Pancreas (tissue), 10 donors: ENCODE data around the gene TBX18. TPM values are rescaled to one million over a fixed set of nuclear protein-coding genes. Genes with fewer than 3 reads are reported as not detected.
A peak's percentile ranks its signal among the peaks of the same experiment; 100 is the strongest.

Source experiments
- ATAC-seq, 4 donors: fragments of 200-7000 bp; cut with Tn5 transposase; one replicate each; pipeline versions ENCODE4 v1.8.0 to v1.9.1; 2020; ENCODE audit warnings: mild to moderate bottlenecking in 4 of 4, moderate library complexity in 4 of 4
- DNase-seq, 6 donors: peaks; one replicate each; pipeline ENCODE4 v3.0.0-alpha.2; 2020
- FAIRE-seq: peaks from 2 replicates; lab custom pipeline; 2012; peaks lifted over from hg19 to GRCh38; lab: Jason Lieb, UNC
- H3K27ac ChIP-seq, 4 donors: fragments of 200-600 bp; sonication (generic); 1 replicate in 3 of 4; 2 replicates in 1 of 4; pipeline versions ENCODE4 v1.5.0 to v1.8.0; 2020
- H3K27me3 ChIP-seq, 4 donors: fragments of 200-600 bp; one replicate each; pipeline ENCODE4 v1.8.0; 2021
- H3K36me3 ChIP-seq, 3 donors: fragments of 200-600 bp; sonication (generic) in 1 of 3; one replicate each; pipeline versions ENCODE4 v1.5.0 to v1.8.0; 2020 to 2021
- H3K4me1 ChIP-seq, 3 donors: fragments of 200-600 bp; one replicate each; pipeline ENCODE4 v1.8.0; 2021
- H3K4me3 ChIP-seq, 4 donors: fragments of 200-600 bp; sonication (generic) in 2 of 4; one replicate each; pipeline versions ENCODE4 v1.5.0 to v1.8.0; 2020 to 2021
- H3K9me3 ChIP-seq, 4 donors: fragments of 200-600 bp; one replicate each; pipeline ENCODE4 v1.8.0; 2021
- WGBS, 2 donors: extraction: QIAGEN DNeasy Blood & Tissue Kit; methylation state at CpG; one replicate each; pipeline ENCODE4 v1.1.7; 2013; 5-methylcytosine and 5-hydroxymethylcytosine counted together
- intact Hi-C, 3 donors: fragments of 100-400 bp; cut with DNase I; formaldehyde crosslinking; loops; one replicate each; pipeline versions ENCODE4 v1.11.1 to v1.14.2; 2022
- polyA plus RNA-seq, 2 donors: library from polyadenylated mRNA; stranded (reverse); fragments of 200-250 nt; gene quantifications; one replicate each; pipeline ENCODE4 v1.2.3, GENCODE V29; 2013
- total RNA-seq, 6 donors: library from RNA; stranded (reverse); fragmentation: NEBNext Ultra II Directional in 4 of 6; extraction: Animal tissue kit (Norgen Biotek cat#: 25700) in 4 of 6; gene quantifications; one replicate each; pipeline versions ENCODE4 v1.2.1 to v1.2.4, GENCODE V29; 2021 to 2023
- TF ChIP-seq, protein P1 (sequence below), 4 donors: fragments of 200-600 bp; sonication (generic) in 3 of 4; IDR thresholded peaks; one replicate each; pipeline versions ENCODE4 v1.5.0 to v1.8.0; 2021; ENCODE audit warnings: antibody characterized with exemption in 4 of 4
- donor health status: healthy with polysubstance abuse.
- donor health status: DM: no; HTN: no; CAD: no; lungs with moderate emphysema.
- donor health status: DM: no; HTN: no; CAD: no.
- donor health status: control.
- donor health status: control.
- donor health status: Bipolar disorder and iron deficiency.
- donor health status: DM: yes; HTN: yes; CAD: no.
- donor health status: DM: no; HTN: no; CAD: no.
- donor health status: DM: no; HTN: no; CAD: no.
- donor health status: DM: yes; HTN: yes; CAD: no.

The TBX18 gene
- total and polyA plus RNA-seq, 8 donors, result 0.08 to 0.84 (median 0.52) TPM; not detected in 1

DNA sequence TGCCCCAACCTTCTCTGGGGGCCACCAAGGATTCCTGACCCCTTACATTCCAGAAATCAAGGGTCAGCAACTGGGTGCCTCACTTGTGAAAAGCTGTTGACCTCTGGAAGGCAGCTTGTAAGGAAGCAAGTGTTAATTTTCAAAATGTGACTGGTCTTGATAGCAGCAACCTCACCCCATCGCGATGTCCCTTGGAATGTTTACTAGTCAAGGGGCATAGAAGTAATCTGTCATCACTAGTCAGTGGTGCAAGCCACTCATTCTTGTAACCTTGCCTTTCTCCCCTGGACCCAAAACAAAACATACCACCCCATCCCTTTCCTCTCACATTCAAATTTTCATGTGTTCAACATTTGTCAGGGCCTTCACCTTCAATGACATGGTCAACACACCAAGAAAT lies 30.5 kb downstream of the TBX18 start:
- TF ChIP-seq, protein P1, sequence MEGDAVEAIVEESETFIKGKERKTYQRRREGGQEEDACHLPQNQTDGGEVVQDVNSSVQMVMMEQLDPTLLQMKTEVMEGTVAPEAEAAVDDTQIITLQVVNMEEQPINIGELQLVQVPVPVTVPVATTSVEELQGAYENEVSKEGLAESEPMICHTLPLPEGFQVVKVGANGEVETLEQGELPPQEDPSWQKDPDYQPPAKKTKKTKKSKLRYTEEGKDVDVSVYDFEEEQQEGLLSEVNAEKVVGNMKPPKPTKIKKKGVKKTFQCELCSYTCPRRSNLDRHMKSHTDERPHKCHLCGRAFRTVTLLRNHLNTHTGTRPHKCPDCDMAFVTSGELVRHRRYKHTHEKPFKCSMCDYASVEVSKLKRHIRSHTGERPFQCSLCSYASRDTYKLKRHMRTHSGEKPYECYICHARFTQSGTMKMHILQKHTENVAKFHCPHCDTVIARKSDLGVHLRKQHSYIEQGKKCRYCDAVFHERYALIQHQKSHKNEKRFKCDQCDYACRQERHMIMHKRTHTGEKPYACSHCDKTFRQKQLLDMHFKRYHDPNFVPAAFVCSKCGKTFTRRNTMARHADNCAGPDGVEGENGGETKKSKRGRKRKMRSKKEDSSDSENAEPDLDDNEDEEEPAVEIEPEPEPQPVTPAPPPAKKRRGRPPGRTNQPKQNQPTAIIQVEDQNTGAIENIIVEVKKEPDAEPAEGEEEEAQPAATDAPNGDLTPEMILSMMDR (IDR thresholded peaks at IDR 0.05), result no peak
- intact Hi-C loops, result no loop called here

DNA sequence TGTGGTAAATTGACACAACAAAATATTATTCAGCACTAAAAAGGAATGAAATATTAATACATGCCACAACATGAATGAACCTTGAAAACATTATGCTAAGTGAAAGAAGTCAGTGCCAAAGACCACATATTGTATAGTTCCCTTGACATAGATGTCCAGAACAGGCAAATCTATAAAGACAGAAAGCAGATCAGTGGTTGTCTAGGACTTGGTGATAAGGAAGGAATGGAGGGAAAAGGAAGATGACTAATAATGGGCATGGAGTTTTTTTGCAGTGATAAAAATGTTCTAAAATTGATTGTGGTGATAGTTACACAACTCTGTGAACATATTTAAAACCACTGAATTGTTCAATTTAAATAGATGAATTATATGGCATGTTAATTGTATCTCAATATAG lies 32.5 kb downstream of the TBX18 start:
- H3K9me3 ChIP-seq, result no peaks in the 10 kb centered on the region
- no peak overlapping the region for H3K4me3 ChIP-seq
- H3K4me1 ChIP-seq, result no peaks in the 10 kb centered on the region
- no peaks in the 10 kb centered on the region for H3K36me3 ChIP-seq
- intact Hi-C loops, result no loop called here
- no peak for DNase-seq
- TF ChIP-seq, protein P1 (IDR thresholded peaks at IDR 0.05), result no peak
- no peak for ATAC-seq
- H3K27ac ChIP-seq, result no peak overlapping the region
- peaks cover 0 to 6% (median 0%) of the 10 kb centered on the region in 4 donors for H3K27me3 ChIP-seq
- no peak for FAIRE-seq

More for the DNA sequence above, 30.5 kb downstream of the TBX18 start:
- Histone ChIP-seq H3K4me1 (no peaks in the 10 kb centered on the region), H3K27me3 (peaks cover 0 to 6% (median 0%) of the 10 kb centered on the region in 4 donors), H3K36me3 (no peaks in the 10 kb centered on the region), H3K27ac (no peak overlapping the region), H3K4me3 (no peak overlapping the region), H3K9me3 (no peaks in the 10 kb centered on the region)
- ATAC-seq (no peak), FAIRE-seq (no peak), DNase-seq (no peak)
- 19 to 25% methylated on average over 2 of the region's 2 CpGs for WGBS, 2 donors

DNA sequence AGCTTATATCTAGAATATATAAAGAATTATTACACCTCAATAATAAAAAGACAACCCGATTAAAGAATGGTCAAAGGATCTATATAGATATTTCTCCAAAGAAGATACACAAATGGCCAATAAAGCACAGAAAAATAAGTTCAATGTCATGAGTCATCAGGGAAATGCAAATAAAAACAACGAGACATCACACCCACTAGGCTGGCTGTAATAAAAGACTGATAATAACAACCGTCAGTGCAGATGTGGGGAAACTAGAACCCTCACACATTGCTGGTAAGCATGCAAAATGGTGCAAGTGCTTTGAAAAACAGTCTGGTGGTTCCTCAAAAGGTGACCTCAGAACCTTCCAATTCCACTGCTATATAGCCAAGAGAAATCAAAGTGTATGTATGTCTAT lies 33.0 kb downstream of the TBX18 start:
- ATAC-seq, result no peak
- FAIRE-seq, result no peak

DNA sequence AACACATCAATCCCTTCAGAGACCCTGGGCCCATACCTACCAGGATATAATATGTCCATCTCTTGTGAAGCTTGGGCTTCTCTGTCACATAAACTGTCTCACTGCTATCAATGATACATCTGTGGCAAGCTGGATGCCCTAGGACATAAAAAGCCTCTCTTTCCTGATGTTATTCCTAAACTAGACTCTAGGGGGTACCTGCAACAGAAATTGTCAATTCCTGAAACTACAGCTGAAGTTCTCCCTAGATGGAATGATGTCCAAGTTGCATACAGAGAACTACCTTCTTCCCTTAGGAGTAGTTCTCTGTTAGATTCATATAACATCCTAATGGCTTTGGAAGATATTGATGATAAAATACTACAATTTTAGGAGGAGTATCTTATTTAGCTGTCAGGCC lies 35.8 kb downstream of the TBX18 start:
- no peak for ATAC-seq
- intact Hi-C loops, result no loop called here
- no peaks in the 10 kb centered on the region for H3K36me3 ChIP-seq
- H3K9me3 ChIP-seq, result no peaks in the 10 kb centered on the region
- no peak overlapping the region for H3K27ac ChIP-seq
- H3K4me3 ChIP-seq, result no peak overlapping the region
- DNase-seq, result no peak
- TF ChIP-seq, protein P1 (IDR thresholded peaks at IDR 0.05), result peak in 2 of 4 donors; percentile 13 to 23
- H3K27me3 ChIP-seq, result peaks cover 0 to 6% (median 0%) of the 10 kb centered on the region in 4 donors
- H3K4me1 ChIP-seq, result no peaks in the 10 kb centered on the region
- no peak for FAIRE-seq

More for the DNA sequence above, 33.0 kb downstream of the TBX18 start:
- no peaks in the 10 kb centered on the region for H3K36me3 ChIP-seq
- peaks cover 0 to 6% (median 0%) of the 10 kb centered on the region in 4 donors for H3K27me3 ChIP-seq
- no peaks in the 10 kb centered on the region for H3K4me1 ChIP-seq
- no peaks in the 10 kb centered on the region for H3K9me3 ChIP-seq
- no peak overlapping the region for H3K27ac ChIP-seq
- TF ChIP-seq, protein P1 (IDR thresholded peaks at IDR 0.05), result no peak
- DNase-seq, result no peak
- WGBS, 2 donors, result 43% methylated on average over 3 of the region's 3 CpGs
- H3K4me3 ChIP-seq, result no peak overlapping the region
- intact Hi-C loops, result no loop called here

DNA sequence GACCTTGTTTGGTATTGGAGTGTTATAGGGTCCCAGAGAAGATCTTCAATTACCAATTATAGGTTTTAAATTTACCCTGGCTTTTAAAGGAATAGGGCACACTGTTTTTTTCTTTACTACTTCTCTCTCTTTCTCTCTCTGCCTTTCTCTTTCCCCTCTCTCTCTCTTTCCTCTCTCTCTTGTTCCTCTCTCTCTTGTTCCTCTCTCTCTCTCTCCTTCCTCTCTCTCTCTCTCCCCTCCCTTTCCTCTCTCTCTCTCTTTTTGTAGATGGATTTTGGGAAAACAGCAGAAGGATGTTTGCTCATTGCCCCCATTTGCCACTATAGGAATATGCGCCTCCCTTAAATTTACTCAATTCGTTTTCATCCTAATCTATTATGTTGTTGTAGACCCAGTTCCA lies 45.2 kb downstream of the TBX18 start:
- no peak overlapping the region for H3K27ac ChIP-seq
- no peaks in the 10 kb centered on the region for H3K36me3 ChIP-seq
- FAIRE-seq (no peak), ATAC-seq (no peak), DNase-seq (no peak)
- intact Hi-C loops, result no loop called here
- TF ChIP-seq, protein P1 (IDR thresholded peaks at IDR 0.05), result no peak
- H3K4me1 ChIP-seq, result no peaks in the 10 kb centered on the region
- no peaks in the 10 kb centered on the region for H3K9me3 ChIP-seq
- no peaks in the 10 kb centered on the region for H3K27me3 ChIP-seq
- 37 to 38% methylated on average over 2 of the region's 2 CpGs for WGBS, 2 donors
- H3K4me3 ChIP-seq, result no peak overlapping the region
